Measurements from ENCODE around the gene CYRIA. TPM values are rescaled to one million over a fixed set of nuclear protein-coding genes. Genes with fewer than 3 reads are reported as not detected.

The CYRIA gene
- total RNA-seq, 1 donor from 2014 or later: 2.1 TPM

DNA sequence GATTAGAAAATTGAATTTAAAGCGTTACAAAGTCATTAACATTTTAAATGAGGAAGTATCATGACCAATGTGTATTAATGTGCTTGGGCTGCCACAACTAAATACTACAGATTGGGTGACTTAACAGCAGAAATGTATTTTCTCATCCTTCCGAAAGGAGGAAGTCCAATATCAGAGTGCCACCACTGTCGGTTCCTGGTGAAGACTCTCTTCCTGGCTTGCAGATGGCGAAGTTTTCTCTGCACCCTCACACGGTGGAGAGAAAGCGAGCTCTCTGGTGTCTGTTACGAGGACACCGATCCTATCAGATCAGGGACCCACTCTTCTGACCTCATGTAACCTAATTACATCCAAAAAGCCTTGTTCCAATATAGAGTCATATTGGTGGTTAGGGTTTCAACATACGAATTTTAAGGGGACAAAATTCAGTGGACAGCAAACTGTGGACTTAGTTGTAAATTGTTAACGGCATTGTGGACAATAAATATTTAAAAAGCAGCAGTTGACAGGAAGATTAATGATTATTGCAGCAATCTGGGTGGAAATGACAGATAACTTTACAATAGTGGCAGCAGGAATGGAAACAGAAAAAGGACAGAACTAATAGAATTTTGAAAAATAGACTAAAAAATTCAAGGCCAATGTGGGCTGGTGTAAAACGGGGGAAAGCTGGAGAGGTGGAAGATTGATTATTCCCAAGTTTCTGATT is 35.1 kb upstream of the CYRIA start:
- Mint-ChIP-seq H3K27ac (ENCODE audit: unreplicated experiment) (no peak overlapping the region), H3K4me1 (ENCODE audit: low read depth) (no peaks in the 10 kb centered on the region), H3K9me3 (ENCODE audit: low read depth) (peaks cover 12% of the 10 kb centered on the region), H3K4me3 (ENCODE audit: unreplicated experiment) (no peak overlapping the region), H3K36me3 (ENCODE audit: low read depth) (no peaks in the 10 kb centered on the region), H3K27me3 (ENCODE audit: low read depth) (peaks cover 22% of the 10 kb centered on the region)
- no peak for DNase-seq (ENCODE audit: low spot score)
- TF ChIP-seq, protein P1, sequence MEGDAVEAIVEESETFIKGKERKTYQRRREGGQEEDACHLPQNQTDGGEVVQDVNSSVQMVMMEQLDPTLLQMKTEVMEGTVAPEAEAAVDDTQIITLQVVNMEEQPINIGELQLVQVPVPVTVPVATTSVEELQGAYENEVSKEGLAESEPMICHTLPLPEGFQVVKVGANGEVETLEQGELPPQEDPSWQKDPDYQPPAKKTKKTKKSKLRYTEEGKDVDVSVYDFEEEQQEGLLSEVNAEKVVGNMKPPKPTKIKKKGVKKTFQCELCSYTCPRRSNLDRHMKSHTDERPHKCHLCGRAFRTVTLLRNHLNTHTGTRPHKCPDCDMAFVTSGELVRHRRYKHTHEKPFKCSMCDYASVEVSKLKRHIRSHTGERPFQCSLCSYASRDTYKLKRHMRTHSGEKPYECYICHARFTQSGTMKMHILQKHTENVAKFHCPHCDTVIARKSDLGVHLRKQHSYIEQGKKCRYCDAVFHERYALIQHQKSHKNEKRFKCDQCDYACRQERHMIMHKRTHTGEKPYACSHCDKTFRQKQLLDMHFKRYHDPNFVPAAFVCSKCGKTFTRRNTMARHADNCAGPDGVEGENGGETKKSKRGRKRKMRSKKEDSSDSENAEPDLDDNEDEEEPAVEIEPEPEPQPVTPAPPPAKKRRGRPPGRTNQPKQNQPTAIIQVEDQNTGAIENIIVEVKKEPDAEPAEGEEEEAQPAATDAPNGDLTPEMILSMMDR (IDR thresholded peaks at IDR 0.05): no peak

DNA sequence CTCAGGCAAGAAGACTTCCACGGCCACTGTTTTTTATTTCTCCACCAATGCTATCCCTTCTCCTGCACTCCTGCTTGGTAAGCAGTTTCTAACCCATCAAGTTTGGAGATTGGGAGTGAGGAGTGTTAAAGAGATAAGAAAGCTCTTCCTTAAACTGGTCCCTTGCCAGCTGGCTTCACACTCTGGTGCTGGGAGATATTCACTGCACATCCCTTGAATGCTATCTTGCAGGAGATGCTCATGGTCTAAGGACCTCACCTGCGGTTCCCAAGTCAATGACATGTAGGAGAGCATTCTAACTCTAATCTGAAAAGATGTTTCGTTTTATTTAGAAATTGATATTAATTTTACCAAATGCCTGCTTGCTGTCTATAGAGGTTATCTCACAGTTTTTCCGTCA is 28.2 kb upstream of the CYRIA start:
- H3K27me3 Mint-ChIP-seq (ENCODE audit: low read depth): peaks cover 36% of the 10 kb centered on the region
- no peak for DNase-seq (ENCODE audit: low spot score)
- no peak overlapping the region for H3K4me3 Mint-ChIP-seq (ENCODE audit: unreplicated experiment)
- H3K27ac Mint-ChIP-seq (ENCODE audit: unreplicated experiment): no peak overlapping the region
- H3K36me3 Mint-ChIP-seq (ENCODE audit: low read depth): no peaks in the 10 kb centered on the region
- H3K9me3 Mint-ChIP-seq (ENCODE audit: low read depth): peaks cover 8% of the 10 kb centered on the region
- H3K4me1 Mint-ChIP-seq (ENCODE audit: low read depth): no peaks in the 10 kb centered on the region
- TF ChIP-seq, protein P1 (IDR thresholded peaks at IDR 0.05): no peak

DNA sequence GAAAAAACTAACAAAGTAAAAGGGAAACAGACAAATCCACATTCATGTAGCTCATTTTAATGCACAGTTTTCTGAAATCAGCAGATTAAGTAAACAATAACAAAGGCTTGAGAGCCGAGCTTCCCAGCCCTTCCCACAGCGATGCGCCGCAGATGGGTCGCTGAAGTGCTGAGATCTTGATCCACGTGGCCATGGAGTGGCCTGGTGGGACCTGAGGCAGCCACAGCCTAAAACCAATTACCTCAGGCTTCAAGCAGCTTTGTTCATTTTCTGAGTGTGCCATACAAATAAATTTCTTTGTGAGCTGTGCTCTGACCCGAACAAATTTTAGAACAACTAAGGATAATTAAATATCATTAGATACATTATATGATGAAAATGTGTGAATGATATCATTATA is 25.6 kb upstream of the CYRIA start:
- TF ChIP-seq, protein P1 (IDR thresholded peaks at IDR 0.05): no peak
- Mint-ChIP-seq H3K27ac (ENCODE audit: unreplicated experiment) (no peak overlapping the region), H3K4me3 (ENCODE audit: unreplicated experiment) (no peak overlapping the region), H3K9me3 (ENCODE audit: low read depth) (no peaks in the 10 kb centered on the region), H3K27me3 (ENCODE audit: low read depth) (peaks cover 36% of the 10 kb centered on the region), H3K4me1 (ENCODE audit: low read depth) (no peaks in the 10 kb centered on the region), H3K36me3 (ENCODE audit: low read depth) (no peaks in the 10 kb centered on the region)
- DNase-seq (ENCODE audit: low spot score): no peak

DNA sequence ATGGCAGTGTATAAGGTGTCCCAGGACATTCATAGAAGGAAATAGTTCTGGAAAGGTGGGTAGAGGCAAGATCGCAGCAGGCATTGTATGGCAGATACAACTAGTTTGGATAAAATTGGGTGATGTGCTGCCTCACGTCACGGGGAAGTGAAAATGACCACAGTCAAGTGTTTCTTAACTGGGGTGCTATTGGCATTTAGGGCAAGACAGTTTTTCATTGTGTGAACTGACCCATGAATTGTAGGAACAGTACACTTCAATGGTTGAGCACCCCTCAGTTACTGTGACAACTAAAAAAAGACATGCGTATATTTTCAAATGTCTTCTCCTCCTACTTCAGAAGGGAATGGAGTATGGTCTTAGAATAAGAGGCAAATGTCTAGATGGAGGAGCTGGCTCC is 22.3 kb upstream of the CYRIA start:
- DNase-seq (ENCODE audit: low spot score): no peak
- TF ChIP-seq, protein P1 (IDR thresholded peaks at IDR 0.05): no peak
- no peak overlapping the region for H3K27ac Mint-ChIP-seq (ENCODE audit: unreplicated experiment)
- H3K4me1 Mint-ChIP-seq (ENCODE audit: low read depth): no peaks in the 10 kb centered on the region
- peaks cover 30% of the 10 kb centered on the region for H3K27me3 Mint-ChIP-seq (ENCODE audit: low read depth)
- H3K36me3 Mint-ChIP-seq (ENCODE audit: low read depth): no peaks in the 10 kb centered on the region
- H3K4me3 Mint-ChIP-seq (ENCODE audit: unreplicated experiment): no peak overlapping the region
- no peaks in the 10 kb centered on the region for H3K9me3 Mint-ChIP-seq (ENCODE audit: low read depth)

DNA sequence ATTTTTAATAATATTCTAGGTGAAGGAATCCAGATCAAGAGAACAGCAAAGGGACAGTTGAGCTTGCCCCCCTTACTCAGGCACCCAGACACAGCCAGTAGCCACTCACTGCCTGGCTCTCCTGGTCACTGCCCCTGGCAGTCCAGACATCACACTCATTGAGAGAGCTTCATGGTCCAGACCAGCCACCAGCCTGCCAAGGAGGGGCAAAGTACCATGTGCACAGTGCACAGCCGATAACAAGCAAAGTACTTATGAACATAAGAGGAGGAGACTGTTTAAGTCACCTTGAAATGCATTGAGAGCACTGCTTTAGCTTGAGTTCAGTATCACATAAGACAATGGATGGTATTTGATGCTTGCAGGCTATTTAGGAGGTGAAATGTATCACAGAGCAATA is 21.6 kb upstream of the CYRIA start:
- Mint-ChIP-seq H3K27me3 (ENCODE audit: low read depth) (peaks cover 25% of the 10 kb centered on the region), H3K27ac (ENCODE audit: unreplicated experiment) (no peak overlapping the region), H3K36me3 (ENCODE audit: low read depth) (no peaks in the 10 kb centered on the region), H3K4me3 (ENCODE audit: unreplicated experiment) (no peak overlapping the region), H3K9me3 (ENCODE audit: low read depth) (no peaks in the 10 kb centered on the region), H3K4me1 (ENCODE audit: low read depth) (no peaks in the 10 kb centered on the region)
- DNase-seq (ENCODE audit: low spot score): no peak
- TF ChIP-seq, protein P1 (IDR thresholded peaks at IDR 0.05): no peak

All from chondrocyte (in vitro differentiated cells).